ENCODE measurements around the gene POU2F3.

The POU2F3 gene

DNA sequence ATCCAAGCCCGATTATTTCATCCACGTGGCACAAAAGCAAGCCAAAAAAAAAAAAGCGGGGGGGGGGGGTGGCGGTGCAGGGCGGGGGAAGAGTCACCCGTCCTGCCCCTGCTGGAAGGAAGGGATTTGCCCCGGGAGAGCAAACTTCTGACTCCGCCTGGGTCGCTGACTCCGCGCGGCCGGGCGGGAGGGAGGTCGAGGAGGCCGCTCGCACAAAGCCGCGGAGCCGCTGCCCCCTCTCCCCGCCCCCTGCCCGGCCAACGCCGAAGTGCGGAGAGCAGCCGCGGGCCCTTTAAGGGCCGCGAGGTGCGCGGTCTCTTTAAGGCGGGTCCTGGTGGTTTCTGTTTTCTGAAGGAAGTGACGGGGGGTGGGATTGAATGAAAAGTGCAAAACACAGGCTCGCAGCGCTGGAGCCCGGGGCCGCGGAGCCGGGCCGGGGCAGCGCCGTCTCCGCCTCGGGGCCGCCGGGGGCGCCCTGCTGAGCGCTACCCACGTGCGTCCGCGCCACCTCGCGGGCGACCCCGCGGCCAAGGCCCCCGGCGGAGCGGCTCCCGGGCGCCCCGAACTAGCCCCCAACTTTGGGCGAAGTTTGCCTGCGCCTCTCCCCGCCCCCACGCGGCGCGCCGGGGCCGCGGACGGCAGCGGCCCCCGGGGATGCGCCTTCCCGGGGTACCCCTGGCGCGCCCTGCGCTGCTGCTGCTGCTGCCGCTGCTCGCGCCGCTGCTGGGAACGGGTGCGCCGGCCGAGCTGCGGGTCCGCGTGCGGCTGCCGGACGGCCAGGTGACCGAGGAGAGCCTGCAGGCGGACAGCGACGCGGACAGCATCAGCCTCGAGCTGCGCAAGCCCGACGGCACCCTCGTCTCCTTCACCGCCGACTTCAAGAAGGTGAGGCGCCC, 29.1 kb upstream of the POU2F3 start, which contains the start of gene OAF:
Gene OAF (plus strand): TSS at position 407 of the 896 bp plus-strand sequence. CDS start 248 bp downstream, at position 655.
- peak; percentile 46 for DNase-seq (ENCODE audit: low read depth)

DNA sequence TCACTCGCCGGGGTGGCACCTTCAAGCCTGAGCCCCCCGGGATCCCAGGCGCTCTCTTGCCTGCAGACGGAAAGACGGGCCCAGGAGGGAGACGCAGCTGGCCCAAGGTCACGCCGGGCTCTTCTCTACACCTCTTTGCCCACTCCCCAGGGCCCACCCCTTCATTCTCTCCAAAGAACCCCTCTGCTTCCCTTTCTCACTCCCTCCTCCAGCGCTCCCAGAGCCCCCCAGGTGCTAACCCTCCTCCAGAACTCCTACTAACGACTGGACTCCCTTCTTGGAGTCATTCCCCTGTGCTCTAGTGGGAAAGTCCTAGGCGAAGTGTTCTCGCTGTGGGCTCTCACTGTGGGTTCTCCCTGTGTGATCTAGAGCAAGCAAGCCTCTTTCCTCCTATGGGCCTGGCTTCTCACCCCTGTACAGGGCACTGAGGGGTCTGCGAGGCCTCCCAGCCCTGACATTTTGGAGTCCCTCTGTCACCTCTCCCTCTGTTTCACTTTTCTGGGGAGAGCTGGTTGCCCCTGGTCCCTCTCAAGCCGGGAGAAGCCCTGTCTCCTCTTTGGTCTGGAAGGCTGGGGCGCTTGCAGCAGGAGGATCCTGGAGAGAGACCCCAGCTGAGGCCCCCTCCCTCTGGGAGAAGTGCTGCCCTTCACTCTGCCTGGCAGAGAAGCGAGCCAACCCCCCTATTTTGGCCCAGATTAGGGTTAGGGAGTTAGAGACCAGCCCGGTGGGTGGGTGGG, 28.2 kb upstream of the POU2F3 start:
- DNase-seq (ENCODE audit: low read depth): no peak

DNA sequence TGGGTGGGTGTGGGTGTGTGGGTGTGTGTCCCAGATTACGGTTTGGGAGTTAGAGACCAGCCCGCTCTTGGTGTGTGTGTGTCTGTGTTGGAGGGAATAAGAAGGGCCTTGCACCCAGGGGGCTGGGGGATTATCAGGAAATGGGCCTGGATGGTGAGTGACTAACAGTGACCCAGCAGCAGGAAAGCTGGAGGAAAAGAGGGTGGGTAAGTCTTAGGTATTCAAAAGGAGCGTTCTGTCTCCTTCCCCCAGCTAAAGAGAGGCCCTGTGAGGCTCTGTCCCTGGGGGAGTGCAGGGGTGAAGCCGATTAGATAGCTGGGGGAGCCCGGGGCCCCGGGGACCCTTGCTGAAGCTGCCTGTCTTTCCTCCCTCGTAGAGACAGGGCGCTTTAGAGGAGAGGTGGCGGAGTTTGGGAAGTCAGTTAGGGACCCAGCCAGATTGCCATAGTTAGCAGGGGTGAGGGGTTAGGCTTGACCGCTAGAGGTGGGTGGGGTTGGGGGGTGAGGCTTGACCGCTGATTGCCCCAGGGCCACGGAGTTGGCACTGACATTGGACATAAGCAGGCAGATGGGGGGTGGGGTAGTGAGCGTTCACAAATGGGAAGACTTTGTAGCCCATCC, 27.6 kb upstream of the POU2F3 start:
- DNase-seq (ENCODE audit: low read depth): no peak

DNA sequence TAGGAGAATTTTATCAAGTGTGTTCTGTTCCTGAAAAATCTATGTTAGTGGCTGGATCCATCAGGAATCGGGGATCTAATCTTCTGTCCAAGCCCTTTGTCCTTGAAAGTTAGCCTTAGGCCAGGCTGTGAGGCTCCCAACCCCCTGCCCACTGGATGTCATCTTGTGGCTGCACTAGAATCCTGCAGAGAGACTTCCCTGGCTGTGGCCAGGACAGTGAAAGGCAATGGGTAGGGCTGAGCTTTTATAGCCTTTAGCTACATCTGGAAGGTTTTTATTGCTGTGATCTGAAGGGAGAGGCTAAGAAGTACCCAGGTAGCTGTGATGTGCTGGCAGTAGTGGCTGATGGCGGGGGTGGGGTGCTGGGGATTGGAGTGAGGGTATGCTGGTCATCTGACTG, 27.0 kb upstream of the POU2F3 start:
- no peak for DNase-seq (ENCODE audit: low read depth)

DNA sequence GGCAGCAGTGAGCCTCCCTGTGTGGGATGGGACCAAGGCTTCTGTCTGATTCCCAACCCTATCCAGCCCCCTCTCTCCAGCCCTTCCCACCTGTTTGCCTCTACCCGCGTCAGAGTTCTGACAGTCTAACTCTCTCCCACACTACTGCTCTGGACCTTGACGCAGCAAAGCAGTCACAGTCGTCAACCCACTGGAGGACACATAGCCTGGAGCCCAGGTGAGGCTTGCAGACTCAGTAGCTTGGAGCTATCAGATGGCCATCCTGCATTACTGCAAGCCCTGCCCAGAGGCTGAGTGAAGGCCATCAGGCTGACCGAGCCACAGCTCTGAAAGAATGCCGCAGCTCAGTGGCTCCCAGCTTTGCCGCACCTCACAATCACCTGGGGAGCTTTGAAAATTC, 25.4 kb upstream of the POU2F3 start:
- no peak for DNase-seq (ENCODE audit: low read depth)

DNA sequence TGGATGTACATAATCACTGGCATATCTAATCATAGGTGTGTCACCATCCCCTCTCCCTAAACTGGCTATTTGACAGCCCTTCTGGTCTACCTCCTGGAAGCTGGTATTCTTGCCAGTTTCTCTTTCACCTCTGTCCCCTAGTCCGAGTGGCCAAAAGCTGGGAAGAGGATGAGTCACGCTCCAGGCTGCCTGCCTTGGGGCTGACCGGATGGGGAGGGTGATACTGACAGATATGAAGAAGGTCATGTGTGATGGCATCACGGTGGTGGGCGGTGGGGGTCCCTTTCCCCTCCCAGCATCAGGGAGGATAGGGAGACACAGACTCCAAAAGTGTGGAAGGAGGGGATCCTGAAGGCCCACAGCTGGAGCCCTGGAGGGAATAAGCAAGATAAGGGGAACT, 24.3 kb upstream of the POU2F3 start:
- no peak for DNase-seq (ENCODE audit: low read depth)

DNA sequence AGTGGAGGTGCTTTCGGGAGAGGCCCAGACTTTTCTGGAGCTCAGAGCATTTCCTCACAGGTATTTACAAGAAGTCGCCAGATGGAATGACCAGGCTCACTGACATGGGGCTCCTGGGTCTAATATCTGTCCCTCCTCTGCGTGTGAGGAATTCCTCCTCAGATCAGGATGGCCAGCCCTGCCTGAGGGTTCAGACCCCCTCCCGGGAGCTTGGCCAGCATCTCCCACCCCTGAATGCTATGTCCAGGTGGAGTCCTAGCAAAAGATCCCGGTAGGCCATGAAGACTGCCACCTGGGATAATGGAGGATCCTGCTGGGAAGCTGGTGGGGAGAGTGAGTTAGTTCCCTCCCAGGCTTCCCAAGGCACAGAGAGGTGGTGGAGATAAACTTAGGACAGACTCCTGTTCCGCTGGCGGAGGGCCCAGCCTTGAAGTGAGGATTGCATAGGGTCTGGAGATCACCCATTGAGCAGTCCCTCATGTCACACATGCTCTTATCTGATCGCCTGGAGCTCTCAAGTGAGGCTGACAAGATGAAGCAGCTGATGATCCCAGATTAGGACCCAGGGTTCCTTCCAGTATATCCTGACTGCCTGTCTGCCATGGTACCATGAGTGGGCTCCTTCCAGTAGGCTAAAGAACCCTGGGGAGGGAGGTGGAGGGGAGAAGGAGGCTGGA, 23.4 kb upstream of the POU2F3 start:
- no peak for DNase-seq (ENCODE audit: low read depth)

DNA sequence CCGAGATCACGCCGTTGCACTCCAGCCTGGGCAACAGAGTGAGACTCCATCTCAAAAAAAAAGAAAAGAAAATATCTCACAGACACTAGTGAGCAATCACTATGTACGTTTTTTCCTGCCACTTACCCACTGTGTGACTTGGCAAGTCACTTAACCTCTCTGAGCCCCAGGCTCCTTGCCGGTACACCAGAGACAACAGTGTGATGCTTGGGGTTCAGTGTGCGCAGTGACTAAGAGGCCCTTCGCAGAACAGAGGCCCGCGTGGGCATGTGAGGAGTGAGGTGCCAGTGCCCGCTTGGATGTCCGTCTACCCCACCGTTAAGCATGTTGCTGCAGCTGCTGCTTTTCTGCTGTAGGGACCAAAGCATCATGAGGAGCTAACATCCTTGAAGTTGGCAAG, 22.4 kb upstream of the POU2F3 start:
- no peak for DNase-seq (ENCODE audit: low read depth)

DNA sequence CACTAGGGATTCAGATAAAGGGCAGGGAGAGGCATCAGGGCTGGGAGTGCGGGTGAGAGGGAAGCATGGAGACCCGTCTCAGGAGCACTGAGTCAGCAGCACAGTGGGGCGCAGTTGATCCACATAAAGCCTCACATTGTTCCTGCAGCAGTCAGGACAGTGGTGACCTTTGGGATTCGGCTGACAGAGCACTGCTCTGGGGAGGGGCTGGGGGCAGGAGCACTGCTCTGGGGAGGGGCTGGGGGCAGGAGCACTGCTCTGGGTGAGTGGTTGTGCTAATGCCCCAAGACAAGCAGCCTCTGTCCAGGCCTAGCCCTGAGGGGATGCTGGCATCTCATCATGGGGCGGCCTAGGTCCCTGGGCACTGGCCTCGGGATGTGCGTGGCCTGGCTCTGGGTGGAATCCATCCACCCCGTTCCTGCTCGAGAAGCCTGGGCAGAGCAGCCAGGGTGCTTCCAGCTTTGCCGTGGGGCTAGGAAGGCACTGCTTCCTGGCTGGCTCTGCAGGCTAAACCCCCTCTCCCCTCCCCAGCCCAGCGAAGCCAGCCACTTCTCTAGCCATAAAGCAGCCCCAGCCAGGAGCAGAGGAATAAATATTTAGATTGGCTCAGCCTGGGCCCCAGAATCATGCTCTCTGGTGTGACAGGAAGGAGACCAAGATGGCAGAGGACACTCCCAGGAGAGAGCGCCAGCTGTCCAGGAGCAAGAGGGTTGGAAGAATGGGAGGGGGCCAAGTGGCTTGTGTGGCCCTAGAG, 21.8 kb upstream of the POU2F3 start:
- no peak for DNase-seq (ENCODE audit: low read depth)

DNA sequence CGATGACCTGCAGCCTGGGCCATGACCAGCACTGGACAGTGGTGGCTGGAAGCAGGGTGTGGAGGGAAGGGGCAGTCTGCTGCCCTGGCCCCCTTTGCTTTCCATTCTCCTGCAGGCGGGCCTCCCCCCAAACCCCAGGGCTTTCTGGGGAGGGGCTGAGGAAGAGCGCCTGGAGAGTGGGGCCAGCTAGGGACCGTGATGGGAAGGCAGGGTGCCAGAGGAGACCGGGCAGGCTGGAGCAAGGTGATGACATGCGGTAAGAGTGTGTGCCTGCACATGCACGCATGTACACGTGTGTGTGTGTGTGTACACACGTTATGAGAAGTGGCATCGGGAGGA, 21.3 kb upstream of the POU2F3 start:
- no peak for DNase-seq (ENCODE audit: low read depth)

DNA sequence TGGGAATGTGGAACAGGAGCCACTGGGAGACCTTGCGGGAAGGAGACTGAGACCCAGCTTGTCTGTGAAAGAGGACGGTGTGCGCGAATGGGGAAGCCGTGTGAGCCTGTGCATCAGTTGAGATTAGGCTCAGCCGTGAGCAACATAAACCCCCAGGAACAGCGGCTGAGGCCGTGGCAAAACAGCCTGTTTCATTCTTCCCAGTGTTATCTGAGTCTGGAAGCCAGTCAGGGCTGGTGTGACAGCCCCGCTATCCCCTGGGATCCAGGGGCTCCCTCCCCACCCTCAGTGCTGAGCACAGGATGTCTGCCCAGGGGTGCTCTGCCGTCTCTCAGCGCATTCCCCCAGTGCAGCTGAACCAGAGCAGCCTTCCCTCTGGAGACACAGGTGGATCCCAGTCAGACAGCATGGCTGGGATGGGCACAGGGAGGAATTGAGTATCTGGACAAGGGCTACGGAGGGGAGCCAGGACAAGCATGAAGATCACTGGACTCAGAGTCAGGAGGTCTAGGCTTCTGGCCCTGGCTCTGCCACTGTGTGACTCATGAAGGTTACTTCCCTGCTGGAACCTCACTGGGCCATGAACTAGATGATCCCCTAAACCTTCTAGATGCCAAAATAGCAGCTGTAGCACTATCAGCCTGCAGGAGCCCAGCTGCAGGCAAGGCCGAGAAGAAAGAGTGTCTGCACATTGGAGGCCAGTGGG, 20.6 kb upstream of the POU2F3 start:
- DNase-seq (ENCODE audit: low read depth): no peak

DNA sequence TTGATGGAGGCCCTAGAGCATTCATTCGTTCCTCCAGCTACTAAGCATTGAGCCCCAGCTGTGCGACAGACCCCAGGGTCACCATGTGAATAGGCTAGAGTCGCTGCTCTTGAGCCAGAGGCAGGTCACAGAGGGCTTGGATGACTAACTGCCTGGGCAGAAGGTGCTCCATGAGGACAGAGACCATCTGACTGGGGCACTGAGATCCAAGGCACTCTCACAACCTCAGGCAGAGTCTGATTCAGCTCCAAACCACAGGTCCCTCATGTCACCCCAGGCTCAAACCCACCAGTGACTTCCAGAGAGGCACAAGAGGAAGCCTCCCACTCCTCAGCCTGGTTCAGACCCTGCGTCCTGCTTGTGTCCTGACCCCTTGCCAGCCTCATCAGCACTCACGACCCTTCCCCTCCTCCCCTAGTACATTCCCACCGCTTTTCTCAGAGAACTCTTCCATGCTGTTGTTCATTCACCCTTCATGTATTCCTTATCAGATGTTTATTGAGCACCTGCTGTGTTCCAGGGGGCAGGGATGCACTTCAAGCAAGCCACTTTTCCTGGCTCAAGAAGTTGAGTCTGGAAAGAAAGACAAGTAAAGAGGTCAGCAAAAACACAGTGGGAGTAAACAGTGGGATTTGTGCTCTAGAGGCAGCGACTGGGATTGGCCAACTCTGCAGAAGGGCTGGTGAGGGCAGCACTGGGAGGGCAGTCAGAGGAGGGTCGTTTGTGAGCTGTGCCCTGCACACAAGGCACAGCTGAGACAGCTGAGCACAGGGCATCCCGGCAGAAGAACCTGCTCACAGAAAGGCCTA, 19.8 kb upstream of the POU2F3 start:
- no peak for DNase-seq (ENCODE audit: low read depth)

DNA sequence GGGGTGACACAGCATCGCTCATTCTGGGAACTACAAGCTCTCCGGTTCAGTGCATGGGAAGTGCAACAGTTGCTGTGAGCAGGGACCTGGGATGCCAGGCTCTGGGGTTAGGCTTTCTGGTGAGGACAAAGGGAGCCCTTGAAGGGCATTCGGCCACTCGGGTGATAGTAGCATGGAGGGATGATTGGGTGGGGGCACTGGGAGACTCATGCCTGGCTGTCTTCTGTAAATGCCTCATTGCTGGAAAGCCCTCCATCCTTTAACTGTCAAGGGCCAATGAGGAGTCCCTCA, 19.2 kb upstream of the POU2F3 start:
- DNase-seq (ENCODE audit: low read depth): no peak

DNA sequence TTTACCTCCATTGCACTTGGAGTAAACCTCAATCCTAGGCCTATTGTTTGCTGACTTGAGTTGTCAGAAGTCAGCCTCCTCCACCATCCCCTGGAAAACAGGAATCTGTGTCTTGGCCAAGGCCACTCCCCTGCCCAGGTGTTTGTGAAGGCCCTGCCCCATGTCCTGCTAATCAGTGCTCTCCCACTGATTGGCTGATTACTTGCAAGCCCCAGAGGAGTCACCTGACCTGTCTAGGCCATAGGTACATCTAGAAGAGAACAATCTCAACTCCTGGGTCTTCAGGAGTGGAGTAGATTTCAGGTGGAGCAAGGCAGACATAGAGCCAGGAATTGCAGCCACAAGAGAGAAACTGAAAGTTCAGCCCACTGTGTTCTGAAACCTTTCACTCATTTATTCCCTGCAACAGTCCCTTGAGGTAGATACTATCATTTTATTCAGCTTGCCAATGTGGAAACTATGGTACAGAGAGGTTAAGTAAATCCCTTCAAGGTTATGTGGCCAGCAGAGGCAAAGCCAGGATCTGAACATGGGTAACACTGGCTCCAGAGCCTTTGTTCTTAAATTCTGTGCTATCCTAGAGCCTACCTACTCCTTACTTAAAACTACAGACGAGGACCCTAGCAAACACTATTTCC, 18.7 kb upstream of the POU2F3 start:
- DNase-seq (ENCODE audit: low read depth): no peak

DNA sequence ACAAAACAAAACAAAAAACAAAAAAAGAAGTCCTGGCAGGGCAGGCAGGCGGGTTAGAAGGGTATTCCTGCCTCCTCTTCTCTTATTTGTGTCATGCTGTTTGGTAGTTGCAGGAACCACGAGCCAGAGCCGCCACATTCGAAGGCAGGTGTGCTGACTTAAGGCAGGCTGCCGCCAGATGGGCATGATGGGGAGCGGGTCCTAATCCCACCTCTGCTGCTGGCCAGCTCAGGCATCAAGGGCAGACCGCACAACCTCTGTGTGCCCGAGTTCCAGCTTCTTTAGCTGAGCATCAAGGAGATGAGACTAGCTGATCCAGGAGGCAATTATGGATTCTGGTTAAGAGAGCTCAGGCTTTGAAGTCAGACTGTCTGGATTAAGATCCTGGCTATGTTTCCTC, 17.0 kb upstream of the POU2F3 start:
- DNase-seq (ENCODE audit: low read depth): no peak

DNA sequence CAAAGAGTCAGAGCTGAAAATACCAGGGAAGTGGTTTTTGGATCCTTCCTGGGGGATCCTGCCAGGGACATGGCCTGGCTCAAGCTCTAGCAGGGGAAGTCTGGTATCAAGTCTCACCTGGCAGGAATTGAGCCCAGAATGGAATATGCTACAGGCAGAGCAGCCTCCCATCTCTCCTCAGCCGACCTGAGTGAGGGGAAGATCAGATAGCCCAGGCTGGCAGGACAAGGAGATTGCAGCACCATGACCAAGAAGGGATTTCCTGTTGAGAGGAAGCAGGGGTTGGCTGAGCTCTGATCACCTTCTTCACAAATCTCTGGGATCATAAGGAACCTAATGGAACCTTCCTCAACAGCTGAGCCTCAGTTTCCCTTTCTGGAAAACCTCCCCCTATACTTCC, 16.1 kb upstream of the POU2F3 start:
- no peak for DNase-seq (ENCODE audit: low read depth)

DNA sequence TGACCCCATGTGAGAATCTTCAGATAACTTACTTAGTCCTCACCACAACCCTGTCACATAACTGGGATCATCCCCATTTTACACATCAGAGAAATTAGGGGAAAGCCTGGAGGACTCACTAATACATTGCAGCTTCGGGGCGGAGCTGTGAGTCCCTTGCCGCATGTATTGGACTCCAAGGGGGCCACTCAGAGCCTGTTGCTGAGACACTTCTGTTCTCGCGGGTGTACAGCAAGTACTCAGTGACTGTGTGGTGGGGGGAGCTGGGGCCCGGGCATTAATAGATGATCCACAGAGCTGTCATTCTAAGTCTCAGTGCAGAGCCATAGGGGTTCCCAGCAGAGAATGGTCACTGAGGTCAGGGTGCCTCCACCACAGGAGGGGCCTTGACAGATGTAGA, 15.6 kb upstream of the POU2F3 start:
- DNase-seq (ENCODE audit: low read depth): no peak

DNA sequence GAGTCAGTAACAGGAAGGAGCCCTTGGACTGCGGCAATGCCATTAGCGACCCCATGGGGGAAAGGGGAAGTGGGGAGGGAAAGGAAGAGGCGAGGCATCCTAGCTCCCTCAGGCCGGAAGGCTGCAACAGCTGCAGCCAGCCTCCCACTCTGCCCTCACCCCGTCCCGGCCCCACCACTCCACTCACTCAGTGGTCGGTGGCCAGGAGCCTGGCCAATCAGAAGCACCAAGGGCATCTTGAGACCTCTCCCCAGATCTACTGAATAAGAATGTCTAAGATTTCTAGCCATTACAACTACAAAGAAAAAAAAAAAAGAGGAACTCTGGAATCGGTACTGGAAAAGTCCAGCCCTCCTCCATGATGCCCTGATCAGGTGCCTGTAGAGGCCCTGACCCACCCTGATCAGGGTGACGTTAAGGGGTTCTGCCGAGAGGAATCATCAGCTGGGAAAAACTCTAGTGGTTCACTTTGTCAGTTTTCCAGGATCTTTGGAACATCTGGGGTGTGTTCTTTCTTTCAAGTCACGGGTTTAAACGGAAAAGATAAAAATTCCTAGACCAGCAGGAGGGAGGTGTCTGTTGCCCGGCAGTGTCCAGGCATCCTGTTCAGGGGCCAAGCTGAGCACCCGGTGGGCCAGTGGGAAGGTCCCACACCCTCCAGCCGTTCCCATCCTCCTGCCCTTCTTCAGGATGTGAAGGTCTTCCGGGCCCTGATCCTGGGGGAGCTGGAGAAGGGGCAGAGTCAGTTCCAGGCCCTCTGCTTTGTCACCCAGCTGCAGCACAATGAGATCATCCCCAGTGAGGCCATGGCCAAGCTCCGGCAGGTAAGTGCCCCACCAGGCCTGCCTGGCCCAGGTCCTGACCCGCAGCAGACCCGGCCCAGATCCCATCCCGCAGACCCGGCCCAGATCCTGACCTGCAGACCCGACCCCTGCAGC, 14.7 kb upstream of the POU2F3 start:
- no peak for DNase-seq (ENCODE audit: low read depth)

DNA sequence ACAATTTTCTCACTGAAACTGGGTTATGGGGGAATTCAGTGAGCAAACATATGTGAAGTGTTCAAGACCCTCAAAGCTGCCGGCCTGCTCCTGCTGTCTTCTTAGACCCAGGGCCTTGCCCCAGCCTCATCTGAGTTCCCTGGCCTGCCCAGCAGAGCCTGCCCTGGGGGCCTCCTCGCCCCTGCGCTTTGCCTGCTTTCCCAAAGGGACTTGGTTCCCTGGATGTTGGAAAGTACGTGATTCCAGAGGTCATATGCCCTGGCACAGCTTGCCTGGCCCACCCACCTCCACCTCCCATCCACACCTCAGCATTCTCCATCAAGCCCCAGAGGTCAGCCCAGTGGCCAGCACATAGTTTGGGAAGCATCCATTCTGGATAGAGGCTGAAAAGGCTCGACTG, 13.7 kb upstream of the POU2F3 start:
- no peak for DNase-seq (ENCODE audit: low read depth)

Measured in HS-5 (cell line).